HepG2 (cell line): ENCODE results near the gene DRC7. TPM values are rescaled to one million over a fixed set of nuclear protein-coding genes. Genes with fewer than 3 reads are reported as not detected.

ENCODE experiments used
- ATAC-seq: fragments of 200-7000 bp; cut with Tn5 transposase; 3 replicates; pipeline ENCODE4 v1.9.1; 2020; ENCODE audit warnings: mild to moderate bottlenecking, moderate library complexity
- BruUV-seq: library from RNA; stranded (reverse); fragments of 400-500 nt; replicated peaks from 2 replicates; lab custom pipeline; 2021; lab: Mats Ljungman, UMichigan
- CTCF ChIA-PET: fragments of 300-600 bp; formaldehyde crosslinking; extraction: SDS; loops from one replicate; lab custom pipeline; 2021; ENCODE audit warnings: low total read pairs, inconsistent platforms, low intra/inter-chr PET ratio; lab: Yijun Ruan, JAX
- POLR2A ChIA-PET: fragments of 350-600 bp; sonication (Branson Sonifier 250); formaldehyde crosslinking; loops from one replicate; lab custom pipeline; 2020; ENCODE audit warnings: antibody characterized with exemption, inconsistent platforms; lab: Yijun Ruan, JAX
- DNase-seq: peaks from one replicate; pipeline ENCODE4 v3.0.0-alpha.2; 2015; ENCODE audit warnings: low spot score
- FAIRE-seq: peaks from 3 replicates; lab custom pipeline; 2011; peaks lifted over from hg19 to GRCh38; lab: Jason Lieb, UNC
- H2AFZ ChIP-seq: one replicate; pipeline ENCODE4 v1.6.1; 2011; ENCODE audit warnings: low read length, inconsistent platforms
- H3K27ac ChIP-seq: fragments of 300-600 bp; 3 replicates; pipeline ENCODE4 v1.8.0; 2011; ENCODE audit warnings: mixed run types, mild to moderate bottlenecking, mixed read lengths, low read length, inconsistent platforms; ENCODE audit not compliant: insufficient read depth; ENCODE audit errors: extremely low read length
- H3K27me3 ChIP-seq, 2 experiments: fragments of 200-600 bp in 1 of 2; 2 replicates in 1 of 2; 3 replicates in 1 of 2; pipeline versions ENCODE4 v1.6.0 to v1.8.0; 2011; ENCODE audit warnings: low read length in 2 of 2, mild to moderate bottlenecking in 2 of 2, moderate library complexity in 2 of 2, inconsistent platforms in 1 of 2; ENCODE audit not compliant: insufficient read depth in 2 of 2, control insufficient read depth in 1 of 2
- H3K36me3 ChIP-seq, 2 experiments: fragments of 200-600 bp in 1 of 2; replicated peaks in 1 of 2; 2 replicates in 1 of 2; 3 replicates in 1 of 2; pipeline versions ENCODE4 v1.5.1 to v1.8.0; 2011; ENCODE audit warnings: low read length in 2 of 2, inconsistent platforms in 1 of 2; ENCODE audit not compliant: insufficient read depth in 2 of 2, control insufficient read depth in 1 of 2
- H3K4me1 ChIP-seq: 2 replicates; pipeline ENCODE4 v1.5.1; 2012; ENCODE audit warnings: low read length, inconsistent platforms; ENCODE audit not compliant: insufficient read depth
- H3K4me2 ChIP-seq: 2 replicates; pipeline ENCODE4 v1.6.0; 2011; ENCODE audit warnings: low read depth, low read length, inconsistent platforms
- H3K4me3 ChIP-seq, 3 experiments: fragments of 200-600 bp in 1 of 3; sonication (generic), shearing (Covaris generic) in 1 of 3; replicated peaks in 1 of 3; 2 replicates each; pipeline ENCODE4 v1.5.1; 2011 to 2016; ENCODE audit warnings: low read length in 3 of 3, inconsistent platforms in 2 of 3, low read depth in 2 of 3, mild to moderate bottlenecking in 2 of 3, control low read depth in 1 of 3, mixed read lengths in 1 of 3; ENCODE audit not compliant: insufficient read depth in 1 of 3
- H3K79me2 ChIP-seq: one replicate; pipeline ENCODE4 v1.6.1; 2011; ENCODE audit warnings: low read length, inconsistent platforms; ENCODE audit not compliant: insufficient read depth
- H3K9ac ChIP-seq: 2 replicates; pipeline ENCODE4 v1.6.0; 2011; ENCODE audit warnings: mild to moderate bottlenecking, low read depth, low read length, inconsistent platforms; ENCODE audit not compliant: insufficient read depth
- H3K9me3 ChIP-seq: 2 replicates; pipeline ENCODE4 v1.5.1; 2012; ENCODE audit warnings: mild to moderate bottlenecking, low read length
- H4K20me1 ChIP-seq: 2 replicates; pipeline ENCODE4 v1.6.0; 2011; ENCODE audit warnings: inconsistent platforms, mild to moderate bottlenecking, low read length, moderate library complexity; ENCODE audit not compliant: insufficient read depth
- BRCA1 ChIP-seq: sonication (generic); formaldehyde crosslinking; IDR thresholded peaks from 2 replicates; pipeline ENCODE4 v1.4.0; 2020; ENCODE audit warnings: missing genetic modification reagents
- FOSL2 ChIP-seq: sonication (generic); formaldehyde crosslinking; IDR thresholded peaks from 2 replicates; pipeline ENCODE4 v1.4.0; 2020; ENCODE audit warnings: missing genetic modification reagents
- FOXC1 ChIP-seq: sonication (generic); formaldehyde crosslinking; IDR thresholded peaks from 2 replicates; pipeline ENCODE4 v1.8.0; 2022; ENCODE audit warnings: mild to moderate bottlenecking, missing genetic modification reagents, borderline replicate concordance
- KLF13 ChIP-seq: sonication (generic); formaldehyde crosslinking; IDR thresholded peaks from 2 replicates; pipeline ENCODE4 v1.4.0; 2020; ENCODE audit warnings: mild to moderate bottlenecking, missing genetic modification reagents
- MAFF ChIP-seq: IDR thresholded peaks from 2 replicates; pipeline ENCODE4 v1.6.1; 2011; ENCODE audit warnings: low read depth, low read length, improper control_type of control experiment
- MXI1 ChIP-seq: IDR thresholded peaks from 3 replicates; pipeline ENCODE4 v1.6.1; 2012; ENCODE audit warnings: low read depth, low read length, inconsistent platforms, borderline replicate concordance
- MYPOP ChIP-seq: sonication (generic); formaldehyde crosslinking; IDR thresholded peaks from 2 replicates; pipeline ENCODE4 v1.8.1; 2023; ENCODE audit warnings: mild to moderate bottlenecking, moderate library complexity, missing genetic modification reagents
- PCBP1 ChIP-seq: fragments of 200-400 bp; formaldehyde crosslinking; IDR thresholded peaks from 2 replicates; pipeline ENCODE4 v1.6.1; 2017; ENCODE audit warnings: mild to moderate bottlenecking, low read depth, low read length, borderline replicate concordance
- RAD21 ChIP-seq: fragments of 450-650 bp; formaldehyde crosslinking; IDR thresholded peaks from 2 replicates; pipeline ENCODE4 v1.5.0; 2020; ENCODE audit warnings: mild to moderate bottlenecking
- SETDB1 ChIP-seq: sonication (generic); formaldehyde crosslinking; IDR thresholded peaks from 2 replicates; pipeline ENCODE4 v1.5.1; 2020; ENCODE audit warnings: missing genetic modification reagents, mild to moderate bottlenecking, borderline replicate concordance
- SYNCRIP ChIP-seq: fragments of 200-400 bp; formaldehyde crosslinking; IDR thresholded peaks from 2 replicates; pipeline ENCODE4 v1.6.1; 2018; ENCODE audit warnings: mild to moderate bottlenecking, low read depth, low read length; ENCODE audit not compliant: insufficient read depth
- TERF1 ChIP-seq: sonication (generic); formaldehyde crosslinking; IDR thresholded peaks from 2 replicates; pipeline ENCODE4 v1.8.0; 2022; ENCODE audit warnings: mild to moderate bottlenecking, missing genetic modification reagents, moderate library complexity
- U2AF2 ChIP-seq: fragments of 200-400 bp; formaldehyde crosslinking; IDR thresholded peaks from 2 replicates; pipeline ENCODE4 v1.6.1; 2017; ENCODE audit warnings: low read depth, mild to moderate bottlenecking, low read length
- ZBTB38 ChIP-seq: sonication (generic); formaldehyde crosslinking; IDR thresholded peaks from 2 replicates; pipeline ENCODE4 v1.5.1; 2020; ENCODE audit warnings: mild to moderate bottlenecking, missing genetic modification reagents
- ZBTB7A ChIP-seq: sonication (generic); formaldehyde crosslinking; IDR thresholded peaks from 2 replicates; pipeline ENCODE4 v1.8.0; 2022; ENCODE audit warnings: mild to moderate bottlenecking, missing genetic modification reagents
- ZFP41 ChIP-seq: sonication (generic); formaldehyde crosslinking; IDR thresholded peaks from 2 replicates; pipeline ENCODE4 v1.4.0; 2020; ENCODE audit warnings: mild to moderate bottlenecking, missing genetic modification reagents, borderline replicate concordance
- ZNF678 ChIP-seq: sonication (generic); formaldehyde crosslinking; IDR thresholded peaks from 2 replicates; pipeline ENCODE4 v1.4.0; 2020; ENCODE audit warnings: mild to moderate bottlenecking, missing genetic modification reagents
- ZNF772 ChIP-seq: sonication (generic); formaldehyde crosslinking; IDR thresholded peaks from 2 replicates; pipeline ENCODE4 v1.5.0; 2020; ENCODE audit warnings: mild to moderate bottlenecking, missing genetic modification reagents
- ZSCAN5A ChIP-seq: sonication (generic); formaldehyde crosslinking; IDR thresholded peaks from 2 replicates; pipeline ENCODE4 v1.8.0; 2022; ENCODE audit warnings: mild to moderate bottlenecking, missing genetic modification reagents, borderline replicate concordance
- WGBS: methylation state at CpG from one replicate; pipeline ENCODE4 v1.1.6; 2017; ENCODE audit warnings: low lambda C conversion rate; 5-methylcytosine and 5-hydroxymethylcytosine counted together
- in situ Hi-C: cut with HindIII; loops from 2 replicates; pipeline ENCODE4 v1.10.0; 2017; ENCODE audit warnings: low pct_unique_long_range_greater_than_20kb; ENCODE audit not compliant: extremely low pct_ligation_motif_present
- intact Hi-C: fragments of 100-400 bp; cut with micrococcal nuclease; formaldehyde crosslinking; loops from one replicate; pipeline ENCODE4 v1.10.0; 2022; ENCODE audit not compliant: unreplicated experiment
- polyA plus RNA-seq, 8 experiments: library from polyadenylated mRNA; depleted of rRNA in 3 of 8; stranded (reverse) in 7 of 8; unstranded in 1 of 8; fragments of >200 nt; fragmentation: Illumina TruSeq in 4 of 8; extraction: Trizol in 4 of 8; gene quantifications; 2 replicates each; pipeline versions ENCODE4 v1.2.1 to v1.2.3, GENCODE V29; 2011 to 2016; ENCODE audit warnings: low read depth in 4 of 8, missing spikeins in 1 of 8, mixed read lengths in 1 of 8; ENCODE audit not compliant: insufficient read depth in 1 of 8
- total RNA-seq, 5 experiments: library from RNA; depleted of rRNA; stranded (reverse); fragments of >200 nt; fragmentation: Illumina TruSeq; extraction: Trizol; gene quantifications; 2 replicates each; pipeline ENCODE4 v1.2.3, GENCODE V29; 2016; ENCODE audit warnings: low read depth in 1 of 5
- TF ChIP-seq, protein P1 (sequence below): sonication (generic); formaldehyde crosslinking; IDR thresholded peaks from 2 replicates; pipeline ENCODE4 v1.5.1; 2020; ENCODE audit warnings: mild to moderate bottlenecking, moderate library complexity, missing genetic modification reagents

The DRC7 gene
- total and polyA plus RNA-seq, 2 of the 13 experiments (the other 11 are each of a cell fraction or from before 2014, with no cell fraction given): 2.7 to 3.4 TPM

DNA sequence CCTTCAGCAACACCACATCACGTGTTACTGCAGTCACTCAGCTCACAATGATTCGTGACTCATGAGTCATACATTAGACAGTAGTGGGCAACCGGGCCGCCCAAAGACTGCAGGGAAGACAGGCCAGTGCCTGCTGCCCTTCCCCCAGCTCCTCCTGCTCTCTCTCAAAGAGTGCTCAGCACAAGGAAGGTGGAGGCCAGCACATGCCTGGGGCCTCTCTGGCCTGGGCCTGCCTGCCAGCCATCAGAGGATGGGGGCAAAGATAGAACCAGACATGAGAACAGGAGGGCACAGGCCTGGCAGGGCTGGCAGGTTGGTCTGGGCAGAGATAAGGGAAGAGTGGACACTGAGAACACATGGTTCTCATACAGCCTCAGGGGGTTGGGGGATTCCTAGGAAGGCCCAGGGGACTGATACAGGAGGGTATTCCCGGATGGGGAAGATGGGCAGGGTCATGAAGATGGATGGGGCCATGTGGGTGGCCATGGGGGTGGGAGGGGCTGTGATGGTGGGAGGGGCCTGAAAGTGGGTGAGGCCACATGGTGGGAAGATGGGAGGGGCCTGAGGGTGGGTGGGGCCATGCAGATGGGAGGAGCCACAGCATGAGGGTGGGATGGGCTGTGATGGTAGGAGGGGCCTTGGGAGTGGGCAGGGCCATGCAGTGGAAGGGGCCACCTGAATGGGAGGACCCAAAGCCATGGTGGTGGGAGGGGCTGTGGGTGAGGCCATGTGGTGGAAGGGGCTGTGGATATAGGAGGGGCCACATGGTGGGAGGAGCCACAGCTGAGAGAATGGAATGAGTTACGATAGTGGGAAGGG lies 69.9 kb downstream of the DRC7 start:
- no TSS peak for BruUV-seq
- Histone ChIP-seq H3K4me1 (no peaks in the 10 kb centered on the region), H3K36me3 (peaks cover 26 to 57% of the 10 kb centered on the region in 2 experiments), H3K9ac (no peak overlapping the region), H3K27me3 (no peaks in the 10 kb centered on the region), H3K9me3 (no peaks in the 10 kb centered on the region), H4K20me1 (no peaks in the 10 kb centered on the region), H3K27ac (no peak overlapping the region), H3K4me2 (no peak overlapping the region), H3K4me3 (no peak overlapping the region), H3K79me2 (no peaks in the 10 kb centered on the region), H2AFZ (no peak overlapping the region)
- WGBS: 91% methylated on average over 6 of the region's 6 CpGs
- peak; percentile 57 for ATAC-seq
- CTCF ChIA-PET: no interaction called here
- FAIRE-seq: no peak
- POLR2A ChIA-PET: interaction anchor here (1.0 to 1.5 kb wide), 2 partner anchors 18 to 29 kb away, joined by 3 to 5 read pairs; partner anchors contain the start of gene KATNB1
- in situ Hi-C loops (no loop called here), intact Hi-C loops (no loop called here)
- peak; percentile 46 for DNase-seq
- TF ChIP-seq U2AF2 (no peak), ZBTB38 (CRISPR knock-in tag) (no peak), FOSL2 (peak; percentile 69), BRCA1 (no peak), ZBTB7A (CRISPR knock-in tag) (no peak), RAD21 (CRISPR knock-in tag) (no peak), SETDB1 (no peak), SYNCRIP (no peak), KLF13 (CRISPR knock-in tag) (no peak), ZNF772 (CRISPR knock-in tag) (no peak), PCBP1 (0 out of 2 replicates have a peak, but pooled peaks have one; percentile 32), TERF1 (CRISPR knock-in tag) (no peak), ZSCAN5A (CRISPR knock-in tag) (no peak), FOXC1 (CRISPR knock-in tag) (no peak), MAFF (no peak), MYPOP (CRISPR knock-in tag) (no peak), ZFP41 (CRISPR knock-in tag) (no peak), ZNF678 (CRISPR knock-in tag) (no peak), MXI1 (no peak)
- TF ChIP-seq, protein P1, sequence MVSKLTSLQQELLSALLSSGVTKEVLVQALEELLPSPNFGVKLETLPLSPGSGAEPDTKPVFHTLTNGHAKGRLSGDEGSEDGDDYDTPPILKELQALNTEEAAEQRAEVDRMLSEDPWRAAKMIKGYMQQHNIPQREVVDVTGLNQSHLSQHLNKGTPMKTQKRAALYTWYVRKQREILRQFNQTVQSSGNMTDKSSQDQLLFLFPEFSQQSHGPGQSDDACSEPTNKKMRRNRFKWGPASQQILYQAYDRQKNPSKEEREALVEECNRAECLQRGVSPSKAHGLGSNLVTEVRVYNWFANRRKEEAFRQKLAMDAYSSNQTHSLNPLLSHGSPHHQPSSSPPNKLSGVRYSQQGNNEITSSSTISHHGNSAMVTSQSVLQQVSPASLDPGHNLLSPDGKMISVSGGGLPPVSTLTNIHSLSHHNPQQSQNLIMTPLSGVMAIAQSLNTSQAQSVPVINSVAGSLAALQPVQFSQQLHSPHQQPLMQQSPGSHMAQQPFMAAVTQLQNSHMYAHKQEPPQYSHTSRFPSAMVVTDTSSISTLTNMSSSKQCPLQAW: no peak
